H1 (cell line): ENCODE data around the gene ALOX5. TPM values are rescaled to one million over a fixed set of nuclear protein-coding genes. Genes with fewer than 3 reads are reported as not detected.

Source experiments
- GTF2F1 ChIP-seq: IDR thresholded peaks from 2 replicates; pipeline ENCODE4 v1.6.1; 2012; ENCODE audit warnings: low read depth, low read length, improper control_type of control experiment, borderline replicate concordance
- SIRT6 ChIP-seq: IDR thresholded peaks from one replicate; pipeline ENCODE4 v1.7.1; 2012; ENCODE audit warnings: low read length, inconsistent platforms
- polyA plus RNA-seq, 7 experiments: library from polyadenylated mRNA; depleted of rRNA in 3 of 7; stranded (reverse) in 5 of 7; unstranded in 2 of 7; fragments of >200 nt in 5 of 7; fragments of 200-250 nt in 2 of 7; gene quantifications; 1 replicate in 5 of 7; 2 replicates in 1 of 7; 4 replicates in 1 of 7; pipeline versions ENCODE4 v1.2.1 to v1.2.3, GENCODE V29; 2011 to 2013; ENCODE audit warnings: missing spikeins in 2 of 7, mixed read lengths in 2 of 7
- total RNA-seq: library from RNA; stranded (reverse); fragmentation: NEBNext Ultra II Directional; extraction: Animal tissue kit (Norgen Biotek cat#: 25700); gene quantifications from 2 replicates; pipeline ENCODE4 v1.2.1, GENCODE V29; 2021

Gene ALOX5
- total and polyA plus RNA-seq, 2 of the 8 experiments (the other 6 are each of a cell fraction or from before 2014, with no cell fraction given): 1.6 to 3.8 TPM

DNA sequence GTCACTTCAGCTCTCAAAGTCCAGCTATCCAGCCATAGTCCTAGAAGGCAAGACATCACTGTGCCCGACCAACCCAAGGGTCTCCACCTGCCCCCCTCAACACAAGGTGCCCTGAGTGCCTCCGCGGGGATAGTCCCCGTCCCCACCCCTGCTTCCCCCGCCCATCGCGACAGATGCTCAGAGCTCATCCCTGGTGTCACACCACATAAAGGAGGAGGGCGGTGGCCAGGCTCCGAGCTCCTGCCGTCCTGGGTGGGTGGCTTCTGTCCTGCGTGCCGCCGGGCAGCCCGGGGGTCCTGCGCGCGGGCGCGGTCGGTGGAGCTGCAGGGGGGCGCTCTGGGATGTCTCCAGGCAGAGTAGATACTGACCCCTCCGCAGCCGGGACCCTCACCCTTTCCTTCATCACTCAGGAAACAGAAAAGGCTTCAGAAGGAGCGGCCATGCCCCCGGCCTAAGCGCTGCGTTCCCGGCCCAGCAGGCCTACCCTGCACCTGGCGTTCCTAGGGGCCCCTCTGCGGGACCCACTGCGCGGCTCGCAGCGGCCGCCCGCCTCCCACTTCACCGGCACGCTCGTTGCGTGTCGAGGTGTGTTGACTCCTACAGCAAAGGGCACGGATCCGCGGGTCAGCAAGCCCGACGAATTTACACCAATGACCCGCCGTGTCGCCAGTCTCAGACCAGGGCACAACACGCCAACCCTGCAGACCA lies 53.4 kb downstream of the ALOX5 start (continued):
- TF ChIP-seq GTF2F1 (no peak), SIRT6 (no peak)
